BE2C (cell line): ENCODE measurements around the gene PCSK5.
"Not testable (repeated sequence)": the region's sequence is repeated elsewhere in the genome, so short reads cannot be mapped to it uniquely, and the experiment has no call there.

Experiments used
- DNase-seq: peaks from one replicate; pipeline ENCODE4 v3.0.0-alpha.2; 2020
- H3K27me3 ChIP-seq: fragments of 250-450 bp; sonication (Bioruptor Pico); 2 replicates; pipeline ENCODE4 v1.5.1; 2020; ENCODE audit warnings: mild to moderate bottlenecking
- H3K36me3 ChIP-seq: fragments of 250-450 bp; sonication (Bioruptor Pico); 2 replicates; pipeline ENCODE4 v1.5.1; 2020; ENCODE audit warnings: mild to moderate bottlenecking
- H3K4me1 ChIP-seq: fragments of 250-450 bp; sonication (Bioruptor Pico); 2 replicates; pipeline ENCODE4 v1.5.1; 2020
- H3K4me3 ChIP-seq: 2 replicates; pipeline ENCODE4 v1.5.1; 2011; ENCODE audit warnings: low read depth, low read length
- H3K9me3 ChIP-seq: fragments of 250-450 bp; sonication (Bioruptor Pico); 2 replicates; pipeline ENCODE4 v1.5.1; 2020
- TF ChIP-seq, protein P1 (sequence below): IDR thresholded peaks from 2 replicates; pipeline ENCODE4 v1.5.1; 2012; ENCODE audit warnings: mild to moderate bottlenecking, low read depth, low read length

Gene PCSK5

GRCh38 chr9:75957116-75957515 lies 66.6 kb downstream of the PCSK5 start:
- no peak for DNase-seq
- no peaks in the 10 kb centered on the region for H3K4me1 ChIP-seq
- TF ChIP-seq, protein P1, sequence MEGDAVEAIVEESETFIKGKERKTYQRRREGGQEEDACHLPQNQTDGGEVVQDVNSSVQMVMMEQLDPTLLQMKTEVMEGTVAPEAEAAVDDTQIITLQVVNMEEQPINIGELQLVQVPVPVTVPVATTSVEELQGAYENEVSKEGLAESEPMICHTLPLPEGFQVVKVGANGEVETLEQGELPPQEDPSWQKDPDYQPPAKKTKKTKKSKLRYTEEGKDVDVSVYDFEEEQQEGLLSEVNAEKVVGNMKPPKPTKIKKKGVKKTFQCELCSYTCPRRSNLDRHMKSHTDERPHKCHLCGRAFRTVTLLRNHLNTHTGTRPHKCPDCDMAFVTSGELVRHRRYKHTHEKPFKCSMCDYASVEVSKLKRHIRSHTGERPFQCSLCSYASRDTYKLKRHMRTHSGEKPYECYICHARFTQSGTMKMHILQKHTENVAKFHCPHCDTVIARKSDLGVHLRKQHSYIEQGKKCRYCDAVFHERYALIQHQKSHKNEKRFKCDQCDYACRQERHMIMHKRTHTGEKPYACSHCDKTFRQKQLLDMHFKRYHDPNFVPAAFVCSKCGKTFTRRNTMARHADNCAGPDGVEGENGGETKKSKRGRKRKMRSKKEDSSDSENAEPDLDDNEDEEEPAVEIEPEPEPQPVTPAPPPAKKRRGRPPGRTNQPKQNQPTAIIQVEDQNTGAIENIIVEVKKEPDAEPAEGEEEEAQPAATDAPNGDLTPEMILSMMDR, result no peak

GRCh38 chr9:75958226-75958625 lies 67.8 kb downstream of the PCSK5 start:
- Histone ChIP-seq H3K4me1 (no peaks in the 10 kb centered on the region), H3K27me3 (no peaks in the 10 kb centered on the region), H3K4me3 (no peak overlapping the region), H3K9me3 (no peaks in the 10 kb centered on the region), H3K36me3 (no peaks in the 10 kb centered on the region)
- TF ChIP-seq, protein P1, result no peak
- DNase-seq, result no peak

More at GRCh38 chr9:75957116-75957515, 66.6 kb downstream of the PCSK5 start:
- H3K27me3 ChIP-seq, result no peaks in the 10 kb centered on the region
- H3K9me3 ChIP-seq, result no peaks in the 10 kb centered on the region
- no peaks in the 10 kb centered on the region for H3K36me3 ChIP-seq
- H3K4me3 ChIP-seq, result no peak overlapping the region

- no peaks in the 10 kb centered on the region for H3K4me1 ChIP-seq
- H3K4me3 ChIP-seq, result no peak overlapping the region
- no peaks in the 10 kb centered on the region for H3K36me3 ChIP-seq
- no peak for DNase-seq
- no peaks in the 10 kb centered on the region for H3K9me3 ChIP-seq
- TF ChIP-seq, protein P1, result no peak
- H3K27me3 ChIP-seq, result no peaks in the 10 kb centered on the region
These were observed 70.1 kb downstream of the PCSK5 start for GRCh38 chr9:75960551-75960950.

DNA sequence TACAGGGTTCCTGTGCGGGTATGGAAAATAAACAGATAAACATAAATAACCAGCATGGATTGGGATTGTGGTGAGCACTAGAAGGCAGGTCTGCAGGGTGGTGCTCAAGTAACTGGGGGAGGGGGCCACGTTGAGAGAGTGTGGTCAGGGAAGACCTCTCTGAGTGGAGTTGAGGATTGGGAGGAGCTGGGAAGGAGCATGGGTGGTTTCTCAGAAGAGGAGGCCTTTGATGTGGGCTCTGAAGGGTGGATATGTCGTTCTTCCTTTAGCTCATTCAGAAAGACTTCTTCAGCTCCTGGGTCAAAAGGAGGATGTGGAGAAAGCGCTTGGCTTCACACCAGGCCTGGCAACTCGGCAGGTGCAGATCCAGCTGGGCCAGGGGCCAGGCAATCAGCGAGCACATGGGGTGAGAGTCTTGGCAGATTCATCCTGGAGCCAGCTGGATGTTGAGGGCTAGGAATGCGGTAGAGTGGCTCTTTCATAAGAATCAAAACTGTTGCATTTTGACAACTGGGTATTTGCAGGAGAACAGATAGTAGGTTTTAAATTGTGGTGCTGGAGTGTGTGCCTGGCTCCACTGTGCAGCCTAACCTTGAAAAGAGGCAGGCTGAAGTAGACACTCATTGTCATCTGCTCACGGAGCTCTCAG lies 71.7 kb downstream of the PCSK5 start:
- no peak for DNase-seq
- no peaks in the 10 kb centered on the region for H3K4me1 ChIP-seq
- no peaks in the 10 kb centered on the region for H3K36me3 ChIP-seq
- no peaks in the 10 kb centered on the region for H3K9me3 ChIP-seq
- H3K4me3 ChIP-seq, result no peak overlapping the region
- TF ChIP-seq, protein P1, result no peak
- H3K27me3 ChIP-seq, result no peaks in the 10 kb centered on the region

- Histone ChIP-seq H3K36me3 (no peaks in the 10 kb centered on the region), H3K4me3 (no peak overlapping the region), H3K9me3 (no peaks in the 10 kb centered on the region), H3K4me1 (no peaks in the 10 kb centered on the region), H3K27me3 (no peaks in the 10 kb centered on the region)
- TF ChIP-seq, protein P1, result no peak
- no peak for DNase-seq
These were observed 72.2 kb downstream of the PCSK5 start for GRCh38 chr9:75962662-75963036.

- not testable (repeated sequence) for H3K36me3 ChIP-seq, H3K4me1 ChIP-seq, H3K9me3 ChIP-seq, DNase-seq, H3K4me3 ChIP-seq, H3K27me3 ChIP-seq
These were observed 72.8 kb downstream of the PCSK5 start for GRCh38 chr9:75963321-75963720.
